Neural crest cell (in vitro differentiated cells): ENCODE results near the gene CCDC3. TPM values are rescaled to one million over a fixed set of nuclear protein-coding genes. Genes with fewer than 3 reads are reported as not detected.
"Not testable (repeated sequence)": the region's sequence is repeated elsewhere in the genome, so short reads cannot be mapped to it uniquely, and the experiment has no call there.

Experiments used
- DNase-seq: peaks from one replicate; pipeline ENCODE4 v3.0.0; 2021; ENCODE audit warnings: low read depth, mixed read lengths, low spot score
- H3K27ac Mint-ChIP-seq: one replicate; pipeline ENCODE4 v1.8.0; 2021; ENCODE audit warnings: mild to moderate bottlenecking, mixed read lengths; ENCODE audit not compliant: unreplicated experiment
- H3K27me3 Mint-ChIP-seq: 2 replicates; pipeline ENCODE4 v1.8.0; 2021; ENCODE audit warnings: low read depth, mild to moderate bottlenecking, mixed read lengths
- H3K36me3 Mint-ChIP-seq: 2 replicates; pipeline ENCODE4 v1.8.0; 2021; ENCODE audit warnings: low read depth, mild to moderate bottlenecking, mixed read lengths
- H3K4me1 Mint-ChIP-seq: 2 replicates; pipeline ENCODE4 v1.8.0; 2021; ENCODE audit warnings: mixed read lengths
- H3K4me3 Mint-ChIP-seq: one replicate; pipeline ENCODE4 v1.8.0; 2021; ENCODE audit warnings: mild to moderate bottlenecking, mixed read lengths
- H3K9me3 Mint-ChIP-seq: 2 replicates; pipeline ENCODE4 v1.8.0; 2021; ENCODE audit warnings: mixed read lengths
- CTCF ChIP-seq: fragments of 200-600 bp; sonication (generic); conservative IDR thresholded peaks from 2 replicates; pipeline ENCODE4 v1.5.0; 2021; ENCODE audit warnings: antibody characterized with exemption, mild to moderate bottlenecking
- total RNA-seq: library from RNA; stranded (reverse); gene quantifications from 2 replicates; pipeline ENCODE4 v1.2.1, GENCODE V29; 2021

Gene CCDC3
- total RNA-seq, 1 donor from 2014 or later, result 6.1 TPM

- DNase-seq, result no peak
- H3K9me3 Mint-ChIP-seq, result no peaks in the 10 kb centered on the region
- TF ChIP-seq CTCF, result no peak
- H3K4me3 Mint-ChIP-seq, result no peak overlapping the region
- H3K27ac Mint-ChIP-seq, result no peak overlapping the region
- H3K27me3 Mint-ChIP-seq, result no peaks in the 10 kb centered on the region
- H3K36me3 Mint-ChIP-seq, result no peaks in the 10 kb centered on the region
- peaks cover 11% of the 10 kb centered on the region for H3K4me1 Mint-ChIP-seq
Measured at GRCh38 chr10:13036841-13037240, 35.3 kb upstream of the CCDC3 start.

GRCh38 chr10:13035731-13036130 is 34.2 kb upstream of the CCDC3 start:
- not testable (repeated sequence) for H3K9me3 Mint-ChIP-seq, H3K27me3 Mint-ChIP-seq, H3K36me3 Mint-ChIP-seq, H3K4me3 Mint-ChIP-seq, H3K27ac Mint-ChIP-seq, DNase-seq
- peaks cover 11% of the 10 kb centered on the region for H3K4me1 Mint-ChIP-seq

GRCh38 chr10:13026873-13027272 is 25.4 kb upstream of the CCDC3 start:
- no peak overlapping the region for H3K27ac Mint-ChIP-seq
- no peak overlapping the region for H3K4me3 Mint-ChIP-seq
- peaks cover 10% of the 10 kb centered on the region for H3K9me3 Mint-ChIP-seq
- no peak for TF ChIP-seq CTCF
- no peak for DNase-seq
- peaks cover 5% of the 10 kb centered on the region for H3K4me1 Mint-ChIP-seq
- peaks cover 11% of the 10 kb centered on the region for H3K36me3 Mint-ChIP-seq
- H3K27me3 Mint-ChIP-seq, result peaks cover 2% of the 10 kb centered on the region

- no peak for TF ChIP-seq CTCF
- peaks cover 10% of the 10 kb centered on the region for H3K9me3 Mint-ChIP-seq
- H3K27me3 Mint-ChIP-seq, result peaks cover 2% of the 10 kb centered on the region
- H3K27ac Mint-ChIP-seq, result no peak overlapping the region
- H3K4me1 Mint-ChIP-seq, result peaks cover 5% of the 10 kb centered on the region
- peaks cover 11% of the 10 kb centered on the region for H3K36me3 Mint-ChIP-seq
- no peak overlapping the region for H3K4me3 Mint-ChIP-seq
- no peak for DNase-seq
Measured at GRCh38 chr10:13023754-13024153, 22.2 kb upstream of the CCDC3 start.

GRCh38 chr10:13019280-13019679 is 17.8 kb upstream of the CCDC3 start:
- Mint-ChIP-seq H3K27ac (no peak overlapping the region), H3K4me1 (peaks cover 11% of the 10 kb centered on the region), H3K36me3 (peaks cover 3% of the 10 kb centered on the region), H3K27me3 (peaks cover 2% of the 10 kb centered on the region), H3K4me3 (no peak overlapping the region), H3K9me3 (peaks cover under 1% of the 10 kb centered on the region)
- no peak for DNase-seq
- no peak for TF ChIP-seq CTCF

GRCh38 chr10:13018171-13018570 is 16.7 kb upstream of the CCDC3 start:
- H3K9me3 Mint-ChIP-seq, result peaks cover 3% of the 10 kb centered on the region
- H3K36me3 Mint-ChIP-seq, result peaks cover 5% of the 10 kb centered on the region
- DNase-seq, result no peak
- peaks cover 11% of the 10 kb centered on the region for H3K4me1 Mint-ChIP-seq
- no peak overlapping the region for H3K4me3 Mint-ChIP-seq
- peaks cover 2% of the 10 kb centered on the region for H3K27me3 Mint-ChIP-seq
- H3K27ac Mint-ChIP-seq, result no peak overlapping the region
- TF ChIP-seq CTCF, result no peak
